Nephron progenitor cell (in vitro differentiated cells): ENCODE data around the gene CDYL2.
"Not testable (repeated sequence)": the region's sequence is repeated elsewhere in the genome, so short reads cannot be mapped to it uniquely, and the experiment has no call there.

Source experiments
- DNase-seq: peaks from one replicate; pipeline ENCODE4 v3.0.0; 2021
- H3K27ac Mint-ChIP-seq: 2 replicates; pipeline ENCODE4 v1.8.0; 2021; ENCODE audit warnings: mild to moderate bottlenecking, moderate library complexity, mixed read lengths
- H3K27me3 Mint-ChIP-seq: 2 replicates; pipeline ENCODE4 v1.8.0; 2021; ENCODE audit warnings: mild to moderate bottlenecking, low read depth, mixed read lengths; ENCODE audit not compliant: poor library complexity
- H3K36me3 Mint-ChIP-seq: 2 replicates; pipeline ENCODE4 v1.8.0; 2021; ENCODE audit warnings: low read depth, mixed read lengths
- H3K4me1 Mint-ChIP-seq: 2 replicates; pipeline ENCODE4 v1.8.0; 2021; ENCODE audit warnings: mixed read lengths
- H3K4me3 Mint-ChIP-seq: 2 replicates; pipeline ENCODE4 v1.8.0; 2021; ENCODE audit warnings: mild to moderate bottlenecking, moderate library complexity, mixed read lengths
- H3K9me3 Mint-ChIP-seq: 2 replicates; pipeline ENCODE4 v1.8.0; 2021; ENCODE audit warnings: mild to moderate bottlenecking, moderate library complexity, mixed read lengths
- CTCF ChIP-seq: fragments of 200-600 bp; sonication (generic); IDR thresholded peaks from 2 replicates; pipeline ENCODE4 v1.5.0; 2021; ENCODE audit warnings: antibody characterized with exemption

Gene CDYL2

DNA sequence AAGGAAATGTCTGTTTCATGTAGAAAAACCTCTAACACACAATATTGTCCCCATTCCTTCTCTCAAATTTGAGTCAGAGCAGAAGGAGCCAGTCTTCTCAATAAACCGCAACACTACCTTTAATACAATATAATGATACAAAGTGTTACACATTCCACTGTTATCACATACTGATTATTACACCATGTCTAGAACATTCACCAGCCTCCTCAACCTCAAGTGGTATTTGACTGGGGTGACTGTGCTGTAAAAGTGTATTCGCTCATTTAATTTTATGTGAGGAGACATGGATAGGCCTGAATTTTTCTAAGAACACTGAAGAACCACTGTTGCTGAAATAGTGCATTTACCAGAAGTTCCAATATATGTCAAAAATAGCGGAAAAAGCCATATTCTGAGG, 10.3 kb downstream of the CDYL2 start:
- Mint-ChIP-seq H3K27me3 (peaks cover 26% of the 10 kb centered on the region), H3K4me3 (no peak overlapping the region), H3K4me1 (no peaks in the 10 kb centered on the region), H3K9me3 (no peaks in the 10 kb centered on the region), H3K27ac (no peak overlapping the region), H3K36me3 (no peaks in the 10 kb centered on the region)
- no peak for TF ChIP-seq CTCF
- no peak for DNase-seq

GRCh38 chr16:80792031-80792430, 12.4 kb downstream of the CDYL2 start:
- TF ChIP-seq CTCF, result no peak
- peaks cover 17% of the 10 kb centered on the region for H3K27me3 Mint-ChIP-seq
- no peaks in the 10 kb centered on the region for H3K4me1 Mint-ChIP-seq
- no peak overlapping the region for H3K4me3 Mint-ChIP-seq
- no peaks in the 10 kb centered on the region for H3K9me3 Mint-ChIP-seq
- no peaks in the 10 kb centered on the region for H3K36me3 Mint-ChIP-seq
- no peak for DNase-seq
- no peak overlapping the region for H3K27ac Mint-ChIP-seq

DNA sequence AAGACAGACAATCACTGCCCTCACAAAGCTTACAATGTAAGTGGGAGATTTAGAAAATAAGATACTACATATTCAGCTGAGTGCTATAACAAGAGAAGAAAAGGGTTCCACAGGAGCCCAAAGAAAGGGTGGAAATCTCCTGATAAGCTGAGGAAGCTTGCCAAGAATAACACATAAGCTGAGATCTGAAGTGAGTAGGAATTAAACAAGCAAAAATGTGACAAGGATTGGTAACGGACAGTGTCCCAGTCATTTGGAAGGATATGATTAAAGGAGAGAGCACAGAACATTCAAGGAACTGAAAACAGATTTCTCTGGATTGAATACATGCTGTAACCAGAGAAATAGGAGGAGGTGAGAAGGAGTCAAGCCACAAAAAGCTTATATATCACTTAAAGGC, 13.0 kb downstream of the CDYL2 start:
- no peak overlapping the region for H3K27ac Mint-ChIP-seq
- no peaks in the 10 kb centered on the region for H3K9me3 Mint-ChIP-seq
- peaks cover 12% of the 10 kb centered on the region for H3K27me3 Mint-ChIP-seq
- H3K4me1 Mint-ChIP-seq, result no peaks in the 10 kb centered on the region
- H3K4me3 Mint-ChIP-seq, result no peak overlapping the region
- TF ChIP-seq CTCF, result no peak
- DNase-seq, result no peak
- H3K36me3 Mint-ChIP-seq, result no peaks in the 10 kb centered on the region

GRCh38 chr16:80790751-80791150, 13.6 kb downstream of the CDYL2 start:
- H3K36me3 Mint-ChIP-seq, result no peaks in the 10 kb centered on the region
- H3K4me3 Mint-ChIP-seq, result no peak overlapping the region
- peaks cover 6% of the 10 kb centered on the region for H3K9me3 Mint-ChIP-seq
- peaks cover 14% of the 10 kb centered on the region for H3K27me3 Mint-ChIP-seq
- no peak for DNase-seq
- no peak for TF ChIP-seq CTCF
- H3K4me1 Mint-ChIP-seq, result no peaks in the 10 kb centered on the region
- no peak overlapping the region for H3K27ac Mint-ChIP-seq

DNA sequence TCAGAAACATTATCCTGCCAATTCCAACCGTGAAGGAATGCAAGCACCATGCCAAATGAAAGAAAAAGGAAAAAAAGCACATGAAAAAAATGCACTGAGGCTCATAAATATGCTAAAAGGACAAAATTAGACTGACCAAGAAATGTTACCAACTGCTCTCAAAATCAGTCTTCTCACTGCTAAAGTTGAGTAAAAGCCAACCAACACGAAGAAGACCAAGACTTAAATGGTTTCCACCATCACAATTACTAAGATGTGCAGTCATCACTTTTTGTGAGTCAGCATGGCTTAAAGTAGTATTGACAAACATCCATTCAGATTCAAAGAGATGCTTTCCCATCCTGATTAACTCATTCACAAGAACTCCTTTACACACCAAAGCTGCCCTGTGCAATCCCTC, 16.4 kb downstream of the CDYL2 start:
- no peaks in the 10 kb centered on the region for H3K4me1 Mint-ChIP-seq
- no peaks in the 10 kb centered on the region for H3K36me3 Mint-ChIP-seq
- no peak for DNase-seq
- H3K4me3 Mint-ChIP-seq, result no peak overlapping the region
- H3K27ac Mint-ChIP-seq, result no peak overlapping the region
- H3K27me3 Mint-ChIP-seq, result peaks cover 13% of the 10 kb centered on the region
- peaks cover 32% of the 10 kb centered on the region for H3K9me3 Mint-ChIP-seq
- TF ChIP-seq CTCF, result no peak

- H3K27ac Mint-ChIP-seq, H3K4me3 Mint-ChIP-seq, H3K36me3 Mint-ChIP-seq, H3K4me1 Mint-ChIP-seq, DNase-seq: not testable (repeated sequence)
- H3K27me3 Mint-ChIP-seq, result peaks cover 13% of the 10 kb centered on the region
- peaks cover 47% of the 10 kb centered on the region for H3K9me3 Mint-ChIP-seq
Measured at GRCh38 chr16:80786561-80786960, 17.8 kb downstream of the CDYL2 start.
